Fibroblast of lung (primary cell): ENCODE results near the gene SCN4A. TPM values are rescaled to one million over a fixed set of nuclear protein-coding genes. Genes with fewer than 3 reads are reported as not detected.

Experiments
- DNase-seq, 2 donors: peaks; one replicate each; pipeline versions ENCODE4 v3.0.0 to v3.0.0-alpha.2; 2010; ENCODE audit warnings: low read depth in 2 of 2
- H2AFZ ChIP-seq: 2 replicates; pipeline ENCODE4 v1.5.1; 2012; ENCODE audit warnings: low read length, control low read depth, inconsistent platforms
- H3K27ac ChIP-seq: 2 replicates; pipeline ENCODE4 v1.5.1; 2011; ENCODE audit warnings: low read length, control low read depth; ENCODE audit not compliant: insufficient read depth
- H3K27me3 ChIP-seq: 2 replicates; pipeline ENCODE4 v1.5.1; 2011; ENCODE audit warnings: mild to moderate bottlenecking, low read length; ENCODE audit not compliant: control insufficient read depth, insufficient read depth
- H3K36me3 ChIP-seq: 2 replicates; pipeline ENCODE4 v1.5.1; 2011; ENCODE audit warnings: low read length; ENCODE audit not compliant: control insufficient read depth, insufficient read depth
- H3K4me1 ChIP-seq: 2 replicates; pipeline ENCODE4 v1.5.1; 2011; ENCODE audit warnings: low read length; ENCODE audit not compliant: control insufficient read depth, insufficient read depth; ENCODE audit errors: extremely low read depth
- H3K4me2 ChIP-seq: 2 replicates; pipeline ENCODE4 v1.5.1; 2011; ENCODE audit warnings: low read length, control low read depth; ENCODE audit not compliant: insufficient read depth; ENCODE audit errors: extremely low read depth
- H3K4me3 ChIP-seq, 4 experiments: fragments of 200-600 bp in 1 of 4; sonication (generic) in 1 of 4; replicated peaks in 1 of 4; 2 replicates each; pipeline ENCODE4 v1.5.1; 2011 to 2016; ENCODE audit warnings: low read length in 4 of 4, low read depth in 3 of 4, mild to moderate bottlenecking in 3 of 4, control low read depth in 2 of 4, inconsistent platforms in 1 of 4, mixed read lengths in 1 of 4; ENCODE audit not compliant: insufficient read depth in 1 of 4; ENCODE audit errors: control extremely low read depth in 1 of 4
- H3K79me2 ChIP-seq: 2 replicates; pipeline ENCODE4 v1.5.1; 2012; ENCODE audit warnings: mild to moderate bottlenecking, low read length, inconsistent platforms; ENCODE audit not compliant: control insufficient read depth, insufficient read depth
- H3K9ac ChIP-seq: 2 replicates; pipeline ENCODE4 v1.5.1; 2011; ENCODE audit warnings: mild to moderate bottlenecking, low read length, control low read depth; ENCODE audit not compliant: insufficient read depth
- H3K9me3 ChIP-seq: 2 replicates; pipeline ENCODE4 v1.5.1; 2012; ENCODE audit warnings: low read depth, low read length; ENCODE audit not compliant: control insufficient read depth, insufficient read depth
- H4K20me1 ChIP-seq: 2 replicates; pipeline ENCODE4 v1.5.1; 2011; ENCODE audit warnings: low read length; ENCODE audit not compliant: control insufficient read depth, insufficient read depth; ENCODE audit errors: extremely low read depth
- CTCF ChIP-seq, 2 donors: IDR thresholded peaks in 1 of 2; conservative IDR thresholded peaks in 1 of 2; 1 replicate in 1 of 2; 2 replicates in 1 of 2; pipeline ENCODE4 v1.5.1; 2011 to 2012; ENCODE audit warnings: low read length in 2 of 2, control low read depth in 1 of 2, inconsistent platforms in 1 of 2, low read depth in 1 of 2, mild to moderate bottlenecking in 1 of 2
- EZH2 ChIP-seq: IDR thresholded peaks from 2 replicates; pipeline ENCODE4 v1.5.1; 2012; ENCODE audit warnings: low read length, control low read depth, mild to moderate bottlenecking; ENCODE audit errors: missing control alignments
- polyA plus RNA-seq, 2 donors: library from polyadenylated mRNA; depleted of rRNA in 1 of 2; stranded (reverse) in 1 of 2; unstranded in 1 of 2; fragments of >200 nt; gene quantifications; 2 replicates each; pipeline ENCODE4 v1.2.1, GENCODE V29; 2011 to 2012; ENCODE audit warnings: missing spikeins in 1 of 2
- total RNA-seq: library from RNA; depleted of rRNA; stranded (reverse); fragments of >200 nt; gene quantifications from 2 replicates; pipeline ENCODE4 v1.2.1, GENCODE V29; 2014

The SCN4A gene
- total and polyA plus RNA-seq, 2 donors (not counting 1 experiment from before 2014, with no cell fraction given) = 0.83 TPM; not detected in 1

- H3K36me3 ChIP-seq = no peaks in the 10 kb centered on the region
- TF ChIP-seq EZH2 = no peak
- no peak for TF ChIP-seq CTCF (conservative IDR thresholded peaks at IDR 0.05 in 1 of 2, IDR thresholded peaks at IDR 0.05 in 1 of 2; ENCODE audit: low read depth in 1 of 2, low read length in 2 of 2)
- no peak overlapping the region for H2AFZ ChIP-seq
- no peaks in the 10 kb centered on the region for H3K9me3 ChIP-seq
- no peak overlapping the region for H3K4me2 ChIP-seq
- H3K27ac ChIP-seq = no peak overlapping the region
- peak overlapping the region in 1 of 4 experiments; percentile 2 for H3K4me3 ChIP-seq
- no peaks in the 10 kb centered on the region for H3K27me3 ChIP-seq
- DNase-seq = no peak
- no peaks in the 10 kb centered on the region for H3K79me2 ChIP-seq
- H3K9ac ChIP-seq = no peak overlapping the region
- no peaks in the 10 kb centered on the region for H3K4me1 ChIP-seq
- H4K20me1 ChIP-seq = no peaks in the 10 kb centered on the region
These were observed 12.3 kb downstream of the SCN4A start for GRCh38 chr17:63960430-63960829.

GRCh38 chr17:63960006-63960405, 12.7 kb downstream of the SCN4A start:
- no peak for TF ChIP-seq EZH2
- no peak for TF ChIP-seq CTCF (conservative IDR thresholded peaks at IDR 0.05 in 1 of 2, IDR thresholded peaks at IDR 0.05 in 1 of 2; ENCODE audit: low read depth in 1 of 2, low read length in 2 of 2)
- no peaks in the 10 kb centered on the region for H4K20me1 ChIP-seq
- no peaks in the 10 kb centered on the region for H3K4me1 ChIP-seq
- no peaks in the 10 kb centered on the region for H3K27me3 ChIP-seq
- H3K4me3 ChIP-seq = no peak overlapping the region
- H2AFZ ChIP-seq = no peak overlapping the region
- H3K79me2 ChIP-seq = no peaks in the 10 kb centered on the region
- DNase-seq = no peak
- no peaks in the 10 kb centered on the region for H3K9me3 ChIP-seq
- H3K4me2 ChIP-seq = no peak overlapping the region
- H3K36me3 ChIP-seq = no peaks in the 10 kb centered on the region
- no peak overlapping the region for H3K27ac ChIP-seq
- H3K9ac ChIP-seq = no peak overlapping the region

- no peaks in the 10 kb centered on the region for H3K27me3 ChIP-seq
These were observed 16.3 kb downstream of the SCN4A start for GRCh38 chr17:63956296-63956920.

More at GRCh38 chr17:63956296-63956920, 16.3 kb downstream of the SCN4A start:
- Histone ChIP-seq H3K27ac (no peak overlapping the region), H3K4me2 (no peak overlapping the region), H3K4me3 (no peak overlapping the region), H3K36me3 (no peaks in the 10 kb centered on the region), H4K20me1 (no peaks in the 10 kb centered on the region), H3K9ac (no peak overlapping the region), H2AFZ (no peak overlapping the region), H3K4me1 (no peaks in the 10 kb centered on the region), H3K9me3 (no peaks in the 10 kb centered on the region), H3K79me2 (no peaks in the 10 kb centered on the region)
- DNase-seq = peak; percentile 44 to 63
- TF ChIP-seq CTCF (conservative IDR thresholded peaks at IDR 0.05 in 1 of 2, IDR thresholded peaks at IDR 0.05 in 1 of 2; ENCODE audit: low read depth in 1 of 2, low read length in 2 of 2) = no peak
- no peak for TF ChIP-seq EZH2
